Stimulated activated CD4-positive, alpha-beta T cell treated with anti-CD3 and anti-CD28 coated beads, Interleukin-4, amount 100 ng/mL, for 48 hours (primary cell): ENCODE data around the gene SYT13.
"Not testable (repeated sequence)": the region's sequence is repeated elsewhere in the genome, so short reads cannot be mapped to it uniquely, and the experiment has no call there.

Source experiments
- DNase-seq, 2 donors: peaks; one replicate each; pipeline ENCODE4 v3.0.0-alpha.2; 2020; ENCODE audit warnings: low read depth in 2 of 2

SYT13 gene

DNA sequence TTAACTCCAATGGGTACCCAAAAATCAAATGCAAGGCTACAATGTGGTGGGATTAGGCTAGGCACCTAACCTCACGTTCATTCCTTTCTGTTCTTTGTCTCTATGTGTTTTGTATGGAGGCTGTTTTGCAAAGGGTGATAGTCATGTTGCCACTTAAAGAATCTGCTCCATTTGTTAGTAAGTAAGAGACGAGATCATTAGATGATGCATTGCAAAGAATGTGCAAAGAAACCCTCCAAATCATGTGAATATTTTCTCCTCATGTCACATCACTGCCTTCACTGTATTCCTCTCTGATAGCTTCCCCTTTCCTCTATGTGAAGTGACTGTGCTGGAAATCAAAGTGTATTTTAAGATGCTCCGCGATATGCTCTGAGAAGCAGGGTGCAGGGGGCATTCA, 11.9 kb downstream of the SYT13 start:
- DNase-seq, result no peak

GRCh38 chr11:45273509-45273908, 12.6 kb downstream of the SYT13 start:
- no peak for DNase-seq

DNA sequence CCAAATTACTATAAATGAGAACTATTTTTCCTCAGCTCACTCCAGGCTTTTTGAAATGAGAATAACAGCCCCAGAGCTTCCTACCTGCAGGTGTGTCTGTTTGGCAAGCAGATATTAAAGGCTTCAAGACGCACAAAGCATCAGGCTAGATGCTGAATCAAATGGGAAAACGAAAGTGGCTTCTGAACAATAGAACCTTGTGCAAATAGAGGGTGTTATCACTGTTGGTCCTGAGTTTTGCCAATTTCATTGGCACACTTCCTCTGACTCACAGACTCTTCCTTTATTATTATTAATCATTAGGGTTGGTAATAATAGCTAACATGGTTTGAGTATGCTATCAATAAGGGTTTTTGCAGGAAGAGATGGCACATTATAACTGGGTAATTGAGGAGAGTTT, 13.4 kb downstream of the SYT13 start:
- DNase-seq, result no peak

- DNase-seq, result no peak
Measured at GRCh38 chr11:45270946-45271716, 15.0 kb downstream of the SYT13 start.

GRCh38 chr11:45269678-45270077, 16.5 kb downstream of the SYT13 start:
- DNase-seq, result no peak

DNA sequence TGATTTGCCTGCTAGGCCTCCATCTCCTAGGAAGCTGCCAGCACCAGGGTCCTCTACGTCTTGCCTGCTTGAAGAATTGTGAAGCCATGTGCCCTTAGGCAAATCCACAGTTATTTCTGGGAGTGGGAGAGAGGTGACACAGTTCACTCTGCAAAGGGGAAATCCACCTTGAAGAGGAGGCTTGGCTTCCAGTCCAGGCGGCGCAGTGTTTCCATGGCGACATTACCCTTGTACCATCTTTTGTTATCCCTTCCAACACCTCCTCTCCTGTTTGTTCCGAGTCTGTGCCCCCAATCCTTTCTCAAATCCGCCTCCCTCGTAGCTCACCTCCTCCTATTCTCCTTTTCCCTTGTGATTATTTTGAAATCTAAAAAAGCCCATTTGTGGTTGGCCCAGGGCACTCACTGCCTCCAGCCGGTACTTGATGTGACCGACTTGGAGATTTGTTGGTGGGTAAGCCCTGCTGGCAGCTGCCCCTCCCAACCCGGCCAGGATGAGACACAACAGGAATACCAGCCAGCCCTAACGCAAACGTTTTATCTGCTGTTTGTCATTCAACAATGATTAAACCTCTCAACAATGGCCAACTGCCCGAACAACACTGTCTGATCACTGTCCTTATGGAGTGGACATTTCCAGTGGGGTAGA, 18.4 kb downstream of the SYT13 start:
- no peak for DNase-seq

DNA sequence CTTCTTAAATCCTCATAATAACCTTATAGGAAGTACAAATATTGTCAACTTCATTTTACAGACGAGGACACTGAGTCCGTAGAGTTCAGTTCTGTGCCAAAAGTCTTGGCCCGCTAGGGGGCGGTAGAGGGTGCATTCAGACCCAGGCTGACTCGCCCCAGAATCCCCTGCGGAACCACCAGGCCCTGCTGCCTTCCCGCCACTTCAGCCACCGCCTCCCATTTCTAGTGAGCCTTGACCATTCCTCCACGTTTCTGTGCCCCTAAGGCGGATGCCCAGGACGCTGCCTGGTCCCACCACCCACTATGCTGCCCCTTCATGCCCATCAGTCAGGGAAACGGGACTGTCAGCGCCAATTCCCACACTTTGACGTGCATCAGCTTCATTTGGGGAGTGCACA, 19.1 kb downstream of the SYT13 start:
- DNase-seq, result peak; percentile 20 to 55

GRCh38 chr11:45266676-45267020, 19.5 kb downstream of the SYT13 start:
- DNase-seq, result no peak

- no peak for DNase-seq
Measured at GRCh38 chr11:45265969-45266675, 20.0 kb downstream of the SYT13 start.

DNA sequence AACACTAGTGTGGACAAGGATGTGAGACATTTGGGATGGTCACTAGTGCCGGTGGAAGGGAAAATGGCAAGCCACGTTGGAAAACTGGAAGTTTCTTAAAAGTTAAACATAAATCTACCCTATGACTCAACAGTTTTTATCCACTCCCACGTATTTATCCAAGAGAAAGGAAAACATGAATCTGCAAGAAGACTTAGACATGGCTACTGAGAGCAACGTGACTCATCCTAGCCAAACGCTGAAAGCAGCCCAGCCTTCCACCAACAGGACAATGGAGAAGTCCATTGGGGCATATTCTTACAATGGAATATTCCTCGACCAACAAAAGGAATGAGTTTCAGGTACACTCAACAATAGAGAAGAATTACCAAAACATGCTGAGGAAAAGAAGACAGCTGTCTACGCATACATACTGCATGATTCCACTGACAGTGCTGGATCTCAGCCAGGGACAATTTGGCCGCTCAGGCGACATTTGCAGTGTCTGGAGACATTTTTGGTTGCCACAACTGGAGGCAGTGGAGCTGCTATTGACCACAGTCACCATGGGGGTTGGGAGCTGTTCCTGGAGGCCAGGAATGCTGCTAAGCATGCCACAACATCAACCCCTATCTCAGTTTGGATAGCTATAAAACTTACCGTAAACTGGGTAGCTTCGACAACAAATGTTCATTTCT, 21.2 kb downstream of the SYT13 start:
- DNase-seq, result no peak

DNA sequence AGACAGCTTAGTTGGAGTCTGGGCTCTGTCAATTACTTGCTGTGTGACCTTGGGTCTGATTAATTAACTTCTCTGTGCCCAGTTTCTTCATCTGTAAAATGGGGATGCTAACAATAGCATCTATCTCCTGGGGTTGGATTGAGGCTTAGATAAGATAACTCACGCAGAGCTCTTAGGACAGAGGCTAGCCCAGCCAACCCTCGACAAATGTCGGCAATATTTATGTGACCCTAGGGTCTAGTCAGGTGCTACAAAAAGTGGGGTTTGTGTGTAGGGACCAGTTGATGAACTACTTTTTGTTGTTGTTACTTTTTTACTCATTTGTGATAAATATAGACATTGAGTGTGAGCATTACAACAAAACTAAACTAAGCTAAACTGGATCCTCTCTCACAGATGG, 22.4 kb downstream of the SYT13 start:
- no peak for DNase-seq

DNA sequence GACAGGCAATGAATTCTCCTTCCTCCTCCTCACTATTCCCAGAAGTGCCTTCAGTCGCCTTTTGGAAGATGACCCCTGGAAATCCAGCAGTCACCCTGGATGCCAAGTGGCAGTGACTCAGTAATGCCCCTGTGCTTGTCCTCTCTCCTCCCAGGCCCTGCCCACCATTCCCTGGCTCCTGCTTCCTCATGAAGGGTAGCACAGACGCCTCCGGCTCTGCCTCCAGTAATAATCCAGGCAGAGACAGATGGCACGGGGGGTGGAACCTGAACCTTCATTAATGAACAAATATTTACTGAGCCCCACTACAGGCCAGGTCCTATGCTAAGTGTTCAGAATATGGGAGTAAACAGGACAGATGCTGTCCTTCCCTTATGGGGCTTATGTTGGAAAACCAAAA, 23.2 kb downstream of the SYT13 start:
- no peak for DNase-seq

GRCh38 chr11:45260071-45260470, 26.1 kb downstream of the SYT13 start:
- DNase-seq, result no peak

GRCh38 chr11:45259592-45259991, 26.5 kb downstream of the SYT13 start:
- DNase-seq, result no peak

DNA sequence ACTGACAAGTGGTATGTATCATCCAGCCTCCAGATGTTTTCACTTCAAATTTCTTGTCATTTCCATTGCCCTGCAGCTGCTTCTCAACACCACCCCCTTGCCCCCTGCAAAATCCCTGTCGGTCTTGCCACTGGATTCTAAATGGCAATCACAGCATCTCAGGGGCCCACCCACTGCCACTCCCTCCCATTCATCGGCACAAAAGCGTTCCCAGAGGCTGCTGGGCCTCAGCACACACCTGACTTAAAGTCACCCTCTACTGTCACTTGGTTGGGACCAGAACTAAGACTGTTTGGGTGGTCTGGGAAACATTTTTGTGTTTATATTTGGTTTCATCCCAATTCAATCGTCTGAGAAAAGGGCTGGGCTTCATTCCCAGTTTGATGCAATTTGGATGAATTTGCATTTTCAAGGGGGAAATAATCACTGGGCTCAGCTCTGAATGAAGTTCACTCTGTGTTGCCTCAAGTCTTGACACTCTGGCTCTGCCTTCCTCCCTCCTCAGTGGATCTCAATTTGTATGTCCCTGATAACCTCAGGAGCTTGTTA, 27.1 kb downstream of the SYT13 start:
- DNase-seq, result no peak

DNA sequence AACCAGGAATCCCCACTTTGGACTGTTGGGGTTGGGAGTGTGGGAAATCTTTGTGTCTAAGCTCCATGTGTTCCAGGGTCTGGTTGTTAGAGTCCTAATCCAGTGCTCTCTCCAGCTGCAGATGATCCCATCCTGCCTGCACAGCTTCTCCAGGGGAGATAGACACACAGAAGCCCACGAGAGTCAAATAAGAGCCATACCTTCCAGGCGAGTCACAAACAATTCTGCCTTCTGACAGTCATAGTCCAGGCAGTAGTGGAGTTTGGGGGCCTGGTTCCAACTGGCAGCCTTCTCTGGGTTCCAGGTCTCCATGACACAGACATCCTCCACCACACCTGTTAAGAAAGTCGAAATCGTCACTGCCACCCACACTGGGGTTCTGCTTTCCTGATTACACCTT, 32.1 kb downstream of the SYT13 start:
- no peak for DNase-seq

DNA sequence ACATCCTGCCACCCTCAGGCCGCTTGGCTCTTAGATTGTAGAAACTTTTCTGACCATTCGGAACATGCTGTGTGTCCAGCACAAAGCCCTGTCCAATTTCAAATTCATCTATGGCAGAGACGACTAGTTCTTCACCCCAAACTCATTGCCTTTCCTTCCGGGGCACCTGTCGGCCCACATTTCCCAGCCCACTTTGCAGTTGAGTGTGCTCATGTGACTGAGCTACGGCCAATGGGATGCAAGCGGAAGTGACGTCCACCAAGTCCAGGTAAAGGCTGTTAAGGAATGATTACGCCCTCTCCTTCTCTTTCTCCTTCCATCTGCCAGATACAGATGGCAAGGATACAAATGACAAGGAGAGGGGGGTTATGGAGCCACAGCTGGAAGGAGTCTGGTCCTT, 32.5 kb downstream of the SYT13 start:
- no peak for DNase-seq

DNA sequence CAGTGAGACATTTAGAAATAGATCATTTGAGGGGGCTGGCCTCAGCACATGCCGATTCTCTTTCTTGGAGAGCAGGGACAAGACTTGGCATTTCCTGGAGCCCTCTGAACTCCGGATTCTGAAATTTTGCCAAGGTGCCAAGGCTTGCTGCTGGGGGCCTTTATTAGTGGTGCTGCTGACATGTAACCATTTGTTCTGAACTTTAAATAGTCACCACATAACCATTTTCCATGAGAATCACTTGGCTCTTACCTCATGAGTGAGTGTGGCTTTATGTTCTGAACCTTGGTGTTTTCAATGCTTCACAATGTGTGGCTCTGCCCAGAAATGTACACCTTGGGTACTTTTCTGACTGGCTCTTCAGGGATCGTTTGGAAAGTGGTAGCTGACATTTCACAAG, 33.3 kb downstream of the SYT13 start:
- DNase-seq, result no peak

DNA sequence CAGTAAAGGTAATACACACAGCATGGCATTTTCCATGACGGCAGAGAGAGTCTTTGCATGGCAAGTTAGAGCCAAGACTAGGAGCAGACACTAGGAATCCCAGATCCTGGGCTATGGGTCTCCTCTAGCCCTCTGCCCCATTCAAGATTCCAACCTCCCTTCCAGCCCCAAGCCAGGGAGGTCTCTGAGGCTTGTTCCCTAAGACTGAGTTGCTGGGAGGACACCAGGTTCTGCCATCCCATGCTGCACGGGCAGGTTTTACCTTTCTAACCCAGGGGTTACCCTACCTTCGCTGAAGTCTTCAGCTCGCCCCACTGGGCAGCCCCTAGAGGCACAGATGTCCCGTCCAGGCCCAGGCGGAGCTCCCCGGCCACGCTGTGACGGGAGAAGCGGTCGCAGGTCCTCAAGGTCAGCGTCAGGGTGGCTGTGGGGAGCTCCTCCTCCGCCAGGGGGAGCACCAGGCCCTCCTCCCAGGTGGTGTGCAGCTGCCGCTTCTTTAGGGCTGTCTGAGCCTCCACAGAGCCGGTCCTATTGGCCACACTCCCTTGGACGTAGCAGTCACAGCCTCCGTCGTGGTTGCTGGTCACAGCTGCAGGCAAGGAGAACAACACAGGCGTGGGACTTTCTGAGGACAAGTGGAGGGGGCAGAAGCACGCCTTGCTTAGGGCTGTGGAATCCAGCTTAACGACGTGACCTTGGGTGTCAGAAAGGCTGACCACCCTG, 33.8 kb downstream of the SYT13 start:
- DNase-seq, result peak; percentile 19 to 38

DNA sequence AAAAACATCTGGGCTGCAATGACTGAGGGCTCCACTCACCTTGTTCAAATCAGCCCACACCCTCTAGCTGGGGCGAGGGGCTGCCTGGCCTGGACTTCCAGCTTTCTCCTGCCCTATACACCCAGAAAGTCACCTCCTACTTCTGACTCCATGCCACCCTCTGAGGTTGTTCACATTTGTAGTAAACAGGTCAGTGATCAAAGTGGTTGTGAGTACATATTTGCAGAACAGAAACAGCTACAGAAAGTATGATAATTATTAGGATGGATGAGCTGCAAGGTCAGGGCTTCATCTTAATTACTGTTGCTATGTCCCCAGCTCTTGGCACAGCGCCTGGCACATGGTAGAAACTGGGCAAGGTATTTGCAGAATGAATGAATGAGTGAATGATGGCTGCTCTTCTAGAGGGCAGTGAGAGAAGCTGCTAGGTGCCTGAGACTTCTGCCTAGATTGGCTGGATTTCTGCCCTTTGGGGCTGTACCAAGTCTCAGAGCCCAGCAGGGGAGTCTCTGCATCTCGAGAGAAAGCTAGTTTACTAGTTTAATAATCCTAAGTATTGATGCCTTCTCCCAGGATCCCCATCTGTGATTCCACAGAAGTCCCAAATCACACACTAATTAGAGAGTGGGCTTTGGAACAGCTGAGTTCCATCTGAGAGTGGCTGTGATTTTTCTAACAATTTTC, 36.0 kb downstream of the SYT13 start:
- no peak for DNase-seq

GRCh38 chr11:45249372-45249771, 36.8 kb downstream of the SYT13 start:
- DNase-seq, result not testable (repeated sequence)
